GM21390 (cell line): Measurements from ENCODE around the gene POLD1.
A peak's percentile ranks its signal among the peaks of the same experiment; 100 is the strongest.

ENCODE experiments used
- ATAC-seq: cut with Tn5 transposase; IDR thresholded peaks from one replicate; pipeline ENCODE4 v1.9.1; 2021; ENCODE audit not compliant: unreplicated experiment

POLD1 gene

GRCh38 chr19:50417111-50418081, 33.2 kb downstream of the POLD1 start:
- ATAC-seq = no peak

GRCh38 chr19:50418176-50419021, 34.3 kb downstream of the POLD1 start, which contains the start of gene SPIB:
Gene SPIB (plus strand): TSS chr19:50418938. CDS start chr19:50418963, 25 bp downstream.
- no peak for ATAC-seq

- no peak for ATAC-seq
Measured at GRCh38 chr19:50419022-50419579, 35.0 kb downstream of the POLD1 start.

GRCh38 chr19:50419580-50420035, 35.5 kb downstream of the POLD1 start:
- ATAC-seq = no peak

- ATAC-seq = no peak
Measured at GRCh38 chr19:50420127-50420526, 36.0 kb downstream of the POLD1 start.

GRCh38 chr19:50420808-50421207, 36.7 kb downstream of the POLD1 start:
- ATAC-seq = no peak

- ATAC-seq = no peak
Measured at GRCh38 chr19:50422397-50423278, 38.5 kb downstream of the POLD1 start.

- no peak for ATAC-seq
Measured at GRCh38 chr19:50423279-50424113, 39.3 kb downstream of the POLD1 start.

- no peak for ATAC-seq
Measured at GRCh38 chr19:50425581-50425980, 41.4 kb downstream of the POLD1 start.

- ATAC-seq = no peak
Measured at GRCh38 chr19:50427318-50427925, 43.3 kb downstream of the POLD1 start.

GRCh38 chr19:50427997-50428425, 43.9 kb downstream of the POLD1 start:
- ATAC-seq = no peak

- ATAC-seq = no peak
Measured at GRCh38 chr19:50428772-50429463, 44.8 kb downstream of the POLD1 start.

GRCh38 chr19:50430888-50431342, 46.8 kb downstream of the POLD1 start:
- ATAC-seq = no peak

- peak; percentile 64 for ATAC-seq
Measured at GRCh38 chr19:50431343-50432220, 47.4 kb downstream of the POLD1 start.

GRCh38 chr19:50432221-50433028, 48.3 kb downstream of the POLD1 start, which contains the start of gene MYBPC2:
Gene MYBPC2 (plus strand): TSS chr19:50432892. CDS start chr19:50432954, 62 bp downstream.
- ATAC-seq = peak; percentile 7
